ENCODE results near the gene OR2A14.
A peak's percentile ranks its signal among the peaks of the same experiment; 100 is the strongest.
"Not testable (repeated sequence)": the region's sequence is repeated elsewhere in the genome, so short reads cannot be mapped to it uniquely, and the experiment has no call there.

The OR2A14 gene

DNA sequence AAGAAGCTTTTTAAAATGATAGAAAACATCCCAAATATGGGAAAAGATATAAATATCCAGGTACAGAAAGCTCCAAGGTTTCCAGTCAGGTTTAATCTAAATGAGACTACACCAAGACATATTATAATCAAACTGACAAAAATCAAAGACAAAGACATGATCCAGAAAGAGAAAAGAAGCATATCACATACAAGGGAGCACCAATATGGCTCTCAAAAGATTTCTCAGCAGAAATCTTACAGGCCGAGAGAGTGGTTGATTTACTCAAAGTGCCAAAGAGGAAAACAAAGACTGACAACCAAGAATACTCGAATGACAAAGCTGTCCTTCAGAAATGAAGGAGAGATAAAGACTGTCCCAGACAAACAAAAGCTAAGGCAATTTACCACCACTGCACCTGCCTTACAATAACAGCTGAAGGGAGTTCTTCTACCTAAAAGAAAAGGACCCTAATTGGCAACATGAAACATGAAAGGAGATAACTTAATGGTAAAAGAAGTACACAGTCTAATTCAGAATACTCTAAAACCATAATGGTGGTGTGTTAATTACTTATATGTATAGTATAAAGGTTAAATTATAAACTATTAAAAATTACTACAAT lies 25.4 kb downstream of the OR2A14 start:
- DNase-seq (ENCODE audit: low read depth, low spot score) = no peak

DNA sequence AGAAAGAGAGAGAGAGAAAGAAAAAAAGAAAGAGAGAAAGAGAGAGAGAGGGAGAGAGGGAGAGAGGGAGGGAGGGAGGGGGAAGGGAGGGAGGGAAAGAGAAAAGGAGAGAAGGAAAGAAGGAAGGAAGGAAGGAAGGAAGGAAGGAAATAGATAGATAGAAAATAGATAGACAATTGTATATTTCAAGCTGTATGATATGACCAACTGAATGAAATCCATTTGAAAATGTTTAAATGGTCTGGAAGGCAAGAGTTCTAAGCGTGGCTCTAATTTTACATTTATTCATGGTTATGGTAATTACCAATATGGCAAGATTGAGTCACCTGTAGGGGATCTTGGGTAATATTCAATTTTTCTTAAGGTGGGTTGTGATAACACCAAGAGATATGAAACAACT lies 35.9 kb downstream of the OR2A14 start:
- no peak for DNase-seq (ENCODE audit: low read depth, low spot score)

DNA sequence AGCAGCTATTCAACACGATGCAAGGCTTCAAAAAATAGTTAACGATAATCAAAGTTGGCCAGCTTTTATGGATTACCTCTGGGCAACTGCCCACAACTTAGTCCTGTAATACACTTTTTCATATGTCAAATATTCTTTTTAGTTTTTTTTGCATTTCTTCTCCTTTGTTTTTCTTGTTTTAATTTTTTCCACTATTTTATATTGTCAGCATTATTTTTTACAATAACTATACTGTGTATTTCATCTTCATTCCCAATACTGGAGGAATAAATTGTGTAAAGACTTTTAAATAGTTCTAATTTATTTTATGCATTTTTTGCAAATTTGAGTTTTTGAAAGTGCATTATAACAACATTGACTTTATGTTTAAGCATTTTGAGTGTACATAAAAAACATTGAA lies 41.8 kb downstream of the OR2A14 start:
- DNase-seq (ENCODE audit: low read depth, low spot score) = no peak

DNA sequence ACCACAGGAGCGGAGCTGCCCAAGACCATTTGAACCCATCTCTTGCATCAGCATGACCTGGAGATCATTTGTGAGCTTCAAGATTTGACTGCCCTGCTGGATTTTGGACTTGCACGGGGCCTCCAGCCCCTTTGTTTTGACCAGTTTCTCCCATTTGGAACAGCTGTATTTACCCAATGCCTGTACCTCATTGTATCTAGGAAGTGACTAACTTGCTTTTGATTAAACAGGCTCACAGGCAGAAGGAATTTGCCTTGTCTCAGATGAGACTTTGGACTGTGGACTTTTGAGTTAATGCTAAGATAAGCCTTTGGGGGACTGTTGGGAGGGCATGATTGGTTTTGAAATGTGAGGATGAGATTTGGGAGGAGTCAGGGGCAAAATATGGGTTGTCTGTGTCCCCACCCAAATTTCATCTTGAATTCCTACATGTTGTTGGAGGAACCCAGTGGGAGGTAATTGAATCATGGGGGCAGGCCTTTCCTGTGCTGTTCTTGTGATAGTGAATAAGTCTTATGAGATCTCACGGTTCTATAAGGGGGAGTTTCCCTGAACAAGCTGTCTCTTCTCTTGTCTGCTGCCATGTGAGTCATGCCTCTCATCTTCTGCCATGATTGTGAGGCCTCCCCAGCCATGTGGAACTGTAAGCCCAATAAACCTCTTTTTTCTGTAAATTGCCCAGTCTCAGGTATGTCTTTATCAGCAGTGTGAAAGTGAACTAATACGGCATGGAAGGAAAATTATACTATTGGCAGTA lies 48.8 kb downstream of the OR2A14 start:
- not testable (repeated sequence) for DNase-seq (ENCODE audit: low read depth, low spot score)

DNA sequence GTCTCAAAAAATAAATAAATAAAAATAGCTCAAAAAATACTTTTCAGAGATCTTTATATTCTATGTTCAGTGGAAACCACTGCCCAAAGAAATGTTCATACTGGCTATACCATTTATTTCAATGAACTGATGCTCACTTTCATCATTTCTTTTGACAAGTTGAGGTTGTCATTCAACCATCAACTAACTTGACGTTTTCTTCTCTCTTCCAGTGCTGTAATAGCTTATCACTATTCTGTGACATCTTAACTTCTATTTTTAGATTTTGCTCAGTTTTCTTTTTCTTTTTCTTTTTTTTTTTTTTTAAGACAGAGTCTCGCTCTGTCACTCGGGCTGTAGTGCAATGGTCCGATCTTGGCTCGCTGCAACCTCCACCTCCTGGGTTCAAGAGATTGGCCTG lies 51.6 kb downstream of the OR2A14 start:
- no peak for DNase-seq (ENCODE audit: low read depth, low spot score)

DNA sequence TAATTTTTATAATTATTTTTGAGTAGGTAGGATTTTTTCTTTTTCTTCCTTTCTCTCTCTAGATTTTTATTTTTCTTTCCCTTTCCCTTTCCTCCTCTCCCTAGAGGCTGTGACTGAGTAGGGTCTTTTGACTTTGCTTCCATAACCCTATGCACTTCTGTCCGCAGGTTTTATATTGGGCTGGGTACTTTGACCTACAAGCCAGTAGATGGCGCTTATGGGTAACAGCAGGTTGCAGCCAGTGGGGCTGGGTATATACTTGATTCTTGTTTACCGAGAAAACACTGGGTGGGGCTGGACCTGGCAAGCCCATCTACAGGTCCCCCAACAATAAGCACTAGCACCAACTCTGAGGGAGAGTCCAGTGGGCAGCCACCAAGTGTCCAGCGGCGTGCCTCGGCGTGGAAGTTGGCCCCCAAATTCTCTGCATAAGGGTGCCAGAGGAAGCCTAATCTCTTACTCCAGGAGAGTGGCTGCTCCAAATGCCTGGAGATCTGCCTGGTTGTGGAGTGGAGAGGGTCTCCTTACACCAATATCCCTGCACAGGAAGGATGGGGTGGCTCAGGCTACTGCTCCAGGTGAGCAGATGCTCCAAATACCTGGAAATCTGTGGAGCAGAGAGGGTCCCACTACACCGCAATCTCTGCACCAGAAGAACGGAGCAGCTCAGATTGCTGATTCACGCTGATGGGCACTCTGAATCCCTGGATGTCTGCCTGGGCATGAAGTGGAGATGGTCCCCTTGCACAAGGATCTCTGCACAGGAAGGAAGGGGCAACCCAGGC lies 55.6 kb downstream of the OR2A14 start:
- DNase-seq (ENCODE audit: low read depth, low spot score) = peak; percentile 9

DNA sequence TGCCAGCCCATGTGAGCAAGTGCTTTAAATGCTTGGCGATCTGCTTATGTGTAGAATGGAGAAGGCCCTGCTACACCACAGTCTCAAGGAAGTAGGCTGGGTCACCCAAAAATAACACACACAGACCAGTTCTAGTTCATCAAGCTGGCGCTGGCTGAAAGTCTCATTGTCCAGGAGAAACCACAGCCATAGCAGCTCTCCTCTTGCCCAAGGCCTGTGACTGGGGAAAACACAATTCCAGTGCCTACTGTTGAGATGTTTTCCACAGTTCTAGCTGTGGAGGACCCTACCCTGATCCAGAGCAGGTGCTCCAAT lies 56.1 kb downstream of the OR2A14 start:
- DNase-seq (ENCODE audit: low read depth, low spot score) = not testable (repeated sequence)
